ENCODE data around the gene SYK.
"Not testable (repeated sequence)": the region's sequence is repeated elsewhere in the genome, so short reads cannot be mapped to it uniquely, and the experiment has no call there.

SYK gene

GRCh38 chr9:90880669-90881068, 79.0 kb downstream of the SYK start:
- no peak for DNase-seq (ENCODE audit: low read depth)

GRCh38 chr9:90881648-90882047, 80.0 kb downstream of the SYK start:
- DNase-seq (ENCODE audit: low read depth), result no peak

GRCh38 chr9:90882991-90883600, 81.5 kb downstream of the SYK start:
- no peak for DNase-seq (ENCODE audit: low read depth)

- no peak for DNase-seq (ENCODE audit: low read depth)
Measured at GRCh38 chr9:90883661-90884060, 82.0 kb downstream of the SYK start.

GRCh38 chr9:90884178-90884577, 82.6 kb downstream of the SYK start:
- no peak for DNase-seq (ENCODE audit: low read depth)

- not testable (repeated sequence) for DNase-seq (ENCODE audit: low read depth)
Measured at GRCh38 chr9:90886868-90887267, 85.2 kb downstream of the SYK start.

- no peak for DNase-seq (ENCODE audit: low read depth)
Measured at GRCh38 chr9:90888941-90889340, 87.3 kb downstream of the SYK start.

- DNase-seq (ENCODE audit: low read depth), result no peak
Measured at GRCh38 chr9:90890146-90890810, 88.7 kb downstream of the SYK start.

GRCh38 chr9:90891308-90892040, 89.9 kb downstream of the SYK start:
- DNase-seq (ENCODE audit: low read depth), result no peak

GRCh38 chr9:90892918-90893317, 91.3 kb downstream of the SYK start:
- no peak for DNase-seq (ENCODE audit: low read depth)

GRCh38 chr9:90893706-90894105, 92.1 kb downstream of the SYK start:
- no peak for DNase-seq (ENCODE audit: low read depth)

- DNase-seq (ENCODE audit: low read depth), result no peak
Measured at GRCh38 chr9:90894986-90895687, 93.5 kb downstream of the SYK start.

GRCh38 chr9:90895786-90896185, 94.2 kb downstream of the SYK start:
- no peak for DNase-seq (ENCODE audit: low read depth)

- DNase-seq (ENCODE audit: low read depth), result no peak
Measured at GRCh38 chr9:90896231-90896630, 94.6 kb downstream of the SYK start.

GRCh38 chr9:90898228-90898627, 96.6 kb downstream of the SYK start:
- no peak for DNase-seq (ENCODE audit: low read depth)

GRCh38 chr9:90899287-90899686, 97.7 kb downstream of the SYK start:
- no peak for DNase-seq (ENCODE audit: low read depth)

- no peak for DNase-seq (ENCODE audit: low read depth)
Measured at GRCh38 chr9:90900130-90900529, 98.5 kb downstream of the SYK start.

GRCh38 chr9:90901933-90902332, 100.3 kb downstream of the SYK start:
- no peak for DNase-seq (ENCODE audit: low read depth)

- DNase-seq (ENCODE audit: low read depth), result no peak
Measured at GRCh38 chr9:90903766-90904424, 102.3 kb downstream of the SYK start.

- no peak for DNase-seq (ENCODE audit: low read depth)
Measured at GRCh38 chr9:90904706-90905478, 103.3 kb downstream of the SYK start.

- no peak for DNase-seq (ENCODE audit: low read depth)
Measured at GRCh38 chr9:90905822-90906221, 104.2 kb downstream of the SYK start.
